ENCODE data around the gene RET. TPM values are rescaled to one million over a fixed set of nuclear protein-coding genes. Genes with fewer than 3 reads are reported as not detected.

The RET gene
- total RNA-seq, 4 donors from 2014 or later, result 0.20 to 8.5 (median 0.70) TPM

DNA sequence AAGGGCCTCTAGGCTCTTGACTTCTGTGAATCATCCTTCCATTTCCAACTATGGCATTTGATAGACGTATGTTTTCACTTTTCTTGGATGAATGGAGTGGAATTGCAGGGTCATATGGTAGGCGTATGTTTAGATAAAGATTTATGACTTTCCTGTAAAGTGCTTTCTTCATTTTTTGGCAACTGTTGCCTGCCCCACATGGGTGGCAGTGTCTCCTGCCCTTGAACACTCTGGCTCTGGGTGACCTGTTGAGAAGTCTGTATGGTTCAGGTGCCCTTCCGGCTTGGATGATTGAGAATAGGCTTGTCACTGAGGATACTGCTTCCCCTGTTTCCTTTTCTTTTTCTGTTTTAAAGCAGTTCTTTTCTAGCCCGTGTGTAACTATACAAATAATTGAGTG, 23.1 kb downstream of the RET start:
- peaks cover 0 to 17% of the 10 kb centered on the region in 2 donors for H3K27me3 ChIP-seq
- no peaks in the 10 kb centered on the region for H3K36me3 ChIP-seq
- TF ChIP-seq EP300 (IDR thresholded peaks at IDR 0.05), result no peak
- no peak for TF ChIP-seq POLR2A (IDR thresholded peaks at IDR 0.05)
- TF ChIP-seq, protein P1, sequence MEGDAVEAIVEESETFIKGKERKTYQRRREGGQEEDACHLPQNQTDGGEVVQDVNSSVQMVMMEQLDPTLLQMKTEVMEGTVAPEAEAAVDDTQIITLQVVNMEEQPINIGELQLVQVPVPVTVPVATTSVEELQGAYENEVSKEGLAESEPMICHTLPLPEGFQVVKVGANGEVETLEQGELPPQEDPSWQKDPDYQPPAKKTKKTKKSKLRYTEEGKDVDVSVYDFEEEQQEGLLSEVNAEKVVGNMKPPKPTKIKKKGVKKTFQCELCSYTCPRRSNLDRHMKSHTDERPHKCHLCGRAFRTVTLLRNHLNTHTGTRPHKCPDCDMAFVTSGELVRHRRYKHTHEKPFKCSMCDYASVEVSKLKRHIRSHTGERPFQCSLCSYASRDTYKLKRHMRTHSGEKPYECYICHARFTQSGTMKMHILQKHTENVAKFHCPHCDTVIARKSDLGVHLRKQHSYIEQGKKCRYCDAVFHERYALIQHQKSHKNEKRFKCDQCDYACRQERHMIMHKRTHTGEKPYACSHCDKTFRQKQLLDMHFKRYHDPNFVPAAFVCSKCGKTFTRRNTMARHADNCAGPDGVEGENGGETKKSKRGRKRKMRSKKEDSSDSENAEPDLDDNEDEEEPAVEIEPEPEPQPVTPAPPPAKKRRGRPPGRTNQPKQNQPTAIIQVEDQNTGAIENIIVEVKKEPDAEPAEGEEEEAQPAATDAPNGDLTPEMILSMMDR (IDR thresholded peaks at IDR 0.05), result no peak
- no peak overlapping the region for H3K27ac ChIP-seq
- no peak overlapping the region for H3K4me3 ChIP-seq
- peaks cover 0 to 6% (median 5%) of the 10 kb centered on the region in 4 donors for H3K4me1 ChIP-seq
- no peaks in the 10 kb centered on the region for H3K9me3 ChIP-seq
- no peak for DNase-seq (ENCODE audit: low spot score in 2 of 2)
- 53 to 64% methylated on average over 4 of the region's 4 CpGs for WGBS, 2 donors

DNA sequence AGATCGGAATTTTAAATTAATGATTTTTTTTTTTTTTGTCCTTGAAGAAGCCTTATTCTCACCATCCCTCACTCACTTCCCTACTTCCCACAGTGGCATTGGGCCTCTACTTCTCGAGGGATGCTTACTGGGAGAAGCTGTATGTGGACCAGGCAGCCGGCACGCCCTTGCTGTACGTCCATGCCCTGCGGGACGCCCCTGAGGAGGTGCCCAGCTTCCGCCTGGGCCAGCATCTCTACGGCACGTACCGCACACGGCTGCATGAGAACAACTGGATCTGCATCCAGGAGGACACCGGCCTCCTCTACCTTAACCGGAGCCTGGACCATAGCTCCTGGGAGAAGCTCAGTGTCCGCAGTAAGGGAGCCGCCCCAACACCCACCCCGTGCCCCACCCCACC, 23.5 kb downstream of the RET start:
- Histone ChIP-seq H3K27me3 (peaks cover 0 to 19% of the 10 kb centered on the region in 2 donors), H3K9me3 (no peaks in the 10 kb centered on the region), H3K4me1 (peaks cover 0 to 10% (median 7%) of the 10 kb centered on the region in 4 donors), H3K27ac (no peak overlapping the region), H3K4me3 (no peak overlapping the region), H3K36me3 (no peaks in the 10 kb centered on the region)
- WGBS, 2 donors, result 85 to 88% methylated on average over 15 to 17 of the region's 17 CpGs
- DNase-seq (ENCODE audit: low spot score in 2 of 2), result no peak
- TF ChIP-seq POLR2A (IDR thresholded peaks at IDR 0.05) (no peak), EP300 (IDR thresholded peaks at IDR 0.05) (no peak)
- TF ChIP-seq, protein P1 (IDR thresholded peaks at IDR 0.05), result no peak

DNA sequence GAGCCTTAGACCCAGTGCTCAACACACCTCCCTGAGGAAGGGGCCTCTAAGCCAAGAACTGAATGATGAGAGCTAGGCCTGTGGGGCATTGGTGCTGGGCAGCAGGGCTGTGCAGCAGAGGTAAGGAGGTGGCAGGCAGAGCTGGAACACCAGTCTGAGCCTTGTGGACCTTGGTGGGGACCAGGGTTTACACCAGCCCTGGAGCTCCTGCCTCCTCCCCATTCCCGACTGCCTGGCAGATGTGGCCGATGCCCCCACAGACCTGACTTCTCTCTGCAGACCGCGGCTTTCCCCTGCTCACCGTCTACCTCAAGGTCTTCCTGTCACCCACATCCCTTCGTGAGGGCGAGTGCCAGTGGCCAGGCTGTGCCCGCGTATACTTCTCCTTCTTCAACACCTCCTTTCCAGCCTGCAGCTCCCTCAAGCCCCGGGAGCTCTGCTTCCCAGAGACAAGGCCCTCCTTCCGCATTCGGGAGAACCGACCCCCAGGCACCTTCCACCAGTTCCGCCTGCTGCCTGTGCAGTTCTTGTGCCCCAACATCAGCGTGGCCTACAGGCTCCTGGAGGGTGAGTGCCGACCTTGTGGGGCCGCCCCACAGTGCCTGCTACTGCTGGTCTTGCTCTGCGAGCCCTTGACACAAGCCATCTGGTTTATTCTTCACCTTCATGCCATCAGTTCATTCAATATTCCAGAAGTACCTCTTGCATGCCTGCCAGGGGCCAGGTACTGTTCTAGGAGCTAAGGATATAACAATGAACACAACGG, 25.4 kb downstream of the RET start:
- no peak overlapping the region for H3K27ac ChIP-seq
- DNase-seq (ENCODE audit: low spot score in 2 of 2), result no peak
- TF ChIP-seq, protein P1 (IDR thresholded peaks at IDR 0.05), result no peak
- no peak for TF ChIP-seq POLR2A (IDR thresholded peaks at IDR 0.05)
- no peak for TF ChIP-seq EP300 (IDR thresholded peaks at IDR 0.05)
- 85 to 89% methylated on average over 19 of the region's 19 CpGs for WGBS, 2 donors
- H3K4me1 ChIP-seq, result peaks cover 0 to 16% (median 7%) of the 10 kb centered on the region in 4 donors
- H3K36me3 ChIP-seq, result no peaks in the 10 kb centered on the region
- H3K27me3 ChIP-seq, result peaks cover 0 to 19% of the 10 kb centered on the region in 2 donors
- no peak overlapping the region for H3K4me3 ChIP-seq
- no peaks in the 10 kb centered on the region for H3K9me3 ChIP-seq

DNA sequence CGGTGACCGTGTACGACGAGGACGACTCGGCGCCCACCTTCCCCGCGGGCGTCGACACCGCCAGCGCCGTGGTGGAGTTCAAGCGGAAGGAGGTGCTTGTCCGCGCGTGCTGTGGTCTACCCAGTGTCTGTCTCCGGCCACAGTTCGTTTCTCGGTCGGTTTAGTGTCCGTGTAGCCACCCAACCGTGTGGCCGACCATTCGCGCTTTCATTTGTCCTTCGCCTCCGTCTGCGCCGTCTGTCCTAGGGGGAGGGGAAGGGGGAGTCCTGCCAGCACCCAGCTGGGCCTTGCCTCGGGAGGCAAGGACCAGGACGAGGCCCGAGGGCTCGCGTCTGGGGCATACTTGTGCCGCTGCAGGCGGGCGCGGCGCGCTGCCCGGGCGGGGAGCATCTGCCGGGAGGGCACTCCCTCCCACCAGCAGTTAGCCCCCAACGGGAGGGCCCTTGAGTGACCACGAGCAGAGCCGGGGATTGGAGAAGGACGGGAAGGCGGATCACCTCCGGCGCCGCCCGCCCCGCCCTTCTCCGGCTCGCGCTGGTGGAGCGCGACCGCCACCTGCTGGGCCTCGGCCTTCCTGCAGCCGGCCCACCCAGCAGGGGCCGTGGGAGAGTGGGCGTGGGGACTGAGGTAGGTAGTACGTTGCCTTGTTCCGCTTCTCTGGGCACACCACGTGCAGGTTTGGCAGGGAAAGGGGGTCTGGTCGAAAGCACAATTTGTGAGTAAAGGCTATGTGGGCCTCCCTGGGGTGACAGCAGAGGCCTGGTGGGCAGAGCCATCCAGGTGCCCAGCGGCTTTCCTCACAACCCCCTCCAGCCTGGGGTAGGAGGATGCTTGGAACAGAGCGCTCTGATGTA, 28.5 kb downstream of the RET start:
- 2% methylated on average over 40 to 51 of the region's 71 CpGs for WGBS, 2 donors
- Histone ChIP-seq H3K9me3 (no peaks in the 10 kb centered on the region), H3K4me1 (peaks cover 0 to 16% (median 7%) of the 10 kb centered on the region in 4 donors), H3K27me3 (peaks cover 0 to 19% of the 10 kb centered on the region in 2 donors), H3K27ac (peak overlapping the region in 1 of 4 donors; percentile 31), H3K4me3 (peak overlapping the region; percentile 44 to 63 (median 53)), H3K36me3 (no peaks in the 10 kb centered on the region)
- TF ChIP-seq POLR2A (IDR thresholded peaks at IDR 0.05) (no peak), EP300 (IDR thresholded peaks at IDR 0.05) (peak in 1 of 2 donors; percentile 37)
- TF ChIP-seq, protein P1 (IDR thresholded peaks at IDR 0.05), result peak; percentile 98 to 100 (median 98)
- peak; percentile 40 to 63 for DNase-seq (ENCODE audit: low spot score in 2 of 2)

DNA sequence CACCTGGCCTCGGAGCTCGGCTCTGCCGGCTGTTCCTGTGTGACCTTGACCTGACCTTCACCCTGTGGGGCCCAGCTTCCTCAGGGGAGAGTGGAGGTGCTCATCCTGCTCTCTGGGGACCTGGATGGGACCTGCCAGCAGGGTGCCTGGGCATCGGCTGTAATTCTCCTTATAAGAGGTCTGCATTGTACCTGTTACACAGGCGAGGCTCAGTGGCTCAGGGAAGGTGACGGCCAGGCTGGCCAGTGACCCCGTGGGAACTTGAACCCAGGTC, 29.0 kb downstream of the RET start:
- Histone ChIP-seq H3K36me3 (no peaks in the 10 kb centered on the region), H3K4me1 (peaks cover 0 to 16% (median 7%) of the 10 kb centered on the region in 4 donors), H3K9me3 (no peaks in the 10 kb centered on the region), H3K27ac (no peak overlapping the region), H3K27me3 (peaks cover 0 to 14% of the 10 kb centered on the region in 2 donors), H3K4me3 (no peak overlapping the region)
- DNase-seq (ENCODE audit: low spot score in 2 of 2), result no peak
- TF ChIP-seq POLR2A (IDR thresholded peaks at IDR 0.05), result no peak
- 47 to 92% methylated on average over 4 to 7 of the region's 7 CpGs for WGBS, 2 donors

Measured in tibial nerve (tissue), 4 donors.